Measurements from ENCODE around the gene ZNF484.

DNA sequence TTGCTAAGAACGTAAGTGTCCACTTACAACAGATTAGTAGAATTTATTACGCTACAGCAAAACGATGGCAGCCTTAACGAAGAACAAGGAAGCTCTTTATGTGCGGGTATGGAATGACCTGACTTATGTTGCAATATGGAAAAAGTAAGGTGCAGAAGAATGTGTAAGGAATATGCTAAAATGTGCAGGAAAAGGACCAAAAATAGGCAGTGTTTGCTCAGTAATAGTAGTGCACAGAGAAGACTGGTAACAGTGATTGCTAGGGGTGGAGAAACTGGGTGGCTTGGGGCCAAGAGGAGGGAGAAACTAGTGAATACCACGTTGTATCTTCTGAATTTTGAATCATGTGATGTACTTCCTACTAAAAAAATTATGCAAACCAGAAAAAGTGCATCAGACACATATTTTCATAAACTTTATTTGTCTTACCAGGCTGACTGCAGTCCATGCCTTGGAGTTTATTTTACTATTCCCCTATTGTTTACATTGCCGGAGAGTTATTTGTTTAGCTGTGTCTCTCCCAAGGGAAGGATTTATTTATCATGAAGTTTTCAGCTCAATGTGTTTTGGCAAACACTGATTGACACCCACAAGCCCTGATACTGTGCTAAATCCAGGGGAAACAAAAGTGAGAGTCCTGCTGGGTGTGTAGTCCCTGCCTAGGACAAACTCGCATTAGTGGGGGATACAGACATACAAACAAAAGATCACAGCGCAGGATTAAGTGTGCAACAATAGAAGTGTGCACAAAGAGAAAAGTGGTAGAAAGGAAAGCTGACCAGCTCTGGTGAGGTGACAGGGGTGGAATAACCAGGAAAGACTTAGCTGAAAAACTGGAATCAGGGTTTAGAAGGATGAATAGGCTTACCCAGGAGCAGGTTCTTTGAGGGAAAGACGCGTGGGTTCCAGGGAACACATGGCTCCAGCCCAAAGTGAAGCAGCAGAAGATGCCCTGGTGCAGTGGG is 34.0 kb upstream of the ZNF484 start:
- TF ChIP-seq POLR2AphosphoS5 (IDR thresholded peaks at IDR 0.05) (no peak), EZH2 (IDR thresholded peaks at IDR 0.05; ENCODE audit: borderline replicate concordance, insufficient read depth, low read length, poor library complexity, severe bottlenecking) (no peak), RAD21 (conservative IDR thresholded peaks at IDR 0.05) (no peak), REST (IDR thresholded peaks at IDR 0.05; ENCODE audit: borderline replicate concordance) (no peak), MXI1 (conservative IDR thresholded peaks at IDR 0.05; ENCODE audit: poor library complexity, severe bottlenecking) (no peak), EP300 (conservative IDR thresholded peaks at IDR 0.05; ENCODE audit: poor library complexity, severe bottlenecking) (no peak), SMC3 (conservative IDR thresholded peaks at IDR 0.05; ENCODE audit: poor library complexity) (no peak), TAF1 (IDR thresholded peaks at IDR 0.05; ENCODE audit: low read depth) (no peak)
- TF ChIP-seq, protein P1, sequence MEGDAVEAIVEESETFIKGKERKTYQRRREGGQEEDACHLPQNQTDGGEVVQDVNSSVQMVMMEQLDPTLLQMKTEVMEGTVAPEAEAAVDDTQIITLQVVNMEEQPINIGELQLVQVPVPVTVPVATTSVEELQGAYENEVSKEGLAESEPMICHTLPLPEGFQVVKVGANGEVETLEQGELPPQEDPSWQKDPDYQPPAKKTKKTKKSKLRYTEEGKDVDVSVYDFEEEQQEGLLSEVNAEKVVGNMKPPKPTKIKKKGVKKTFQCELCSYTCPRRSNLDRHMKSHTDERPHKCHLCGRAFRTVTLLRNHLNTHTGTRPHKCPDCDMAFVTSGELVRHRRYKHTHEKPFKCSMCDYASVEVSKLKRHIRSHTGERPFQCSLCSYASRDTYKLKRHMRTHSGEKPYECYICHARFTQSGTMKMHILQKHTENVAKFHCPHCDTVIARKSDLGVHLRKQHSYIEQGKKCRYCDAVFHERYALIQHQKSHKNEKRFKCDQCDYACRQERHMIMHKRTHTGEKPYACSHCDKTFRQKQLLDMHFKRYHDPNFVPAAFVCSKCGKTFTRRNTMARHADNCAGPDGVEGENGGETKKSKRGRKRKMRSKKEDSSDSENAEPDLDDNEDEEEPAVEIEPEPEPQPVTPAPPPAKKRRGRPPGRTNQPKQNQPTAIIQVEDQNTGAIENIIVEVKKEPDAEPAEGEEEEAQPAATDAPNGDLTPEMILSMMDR (IDR thresholded peaks at IDR 0.05; ENCODE audit: poor library complexity, severe bottlenecking) = no peak
